ENCODE measurements around the gene TNS1.

- TF ChIP-seq CTCF (IDR thresholded peaks at IDR 0.05; ENCODE audit: insufficient read depth, low read depth, low read length) = no peak
- no peak for TF ChIP-seq EZH2 (IDR thresholded peaks at IDR 0.05; ENCODE audit: insufficient read depth, low read length)
Measured at GRCh38 chr2:217861334-217861877, 141.4 kb downstream of the TNS1 start.
